Thyroid gland (tissue), 4 donors: ENCODE data around the gene RALGPS2. TPM values are rescaled to one million over a fixed set of nuclear protein-coding genes. Genes with fewer than 3 reads are reported as not detected.

Experiments
- DNase-seq, 2 donors: peaks; one replicate each; pipeline ENCODE4 v3.0.0-alpha.2; 2019
- H3K27ac ChIP-seq, 3 donors: fragments of 200-600 bp; sonication (generic); 1 replicate in 2 of 3; 2 replicates in 1 of 3; pipeline ENCODE4 v1.5.1; 2016 to 2019; ENCODE audit warnings: mild to moderate bottlenecking in 1 of 3, moderate library complexity in 1 of 3
- H3K27me3 ChIP-seq: fragments of 200-600 bp; sonication (generic); one replicate; pipeline ENCODE4 v1.5.1; 2019
- H3K36me3 ChIP-seq, 2 donors: fragments of 200-600 bp; sonication (generic); one replicate each; pipeline ENCODE4 v1.5.1; 2016 to 2019
- H3K4me1 ChIP-seq, 2 donors: fragments of 200-600 bp; sonication (generic); one replicate each; pipeline ENCODE4 v1.5.1; 2017 to 2019
- H3K4me3 ChIP-seq, 3 donors: fragments of 200-600 bp; sonication (generic); replicated peaks in 1 of 3; 1 replicate in 2 of 3; 2 replicates in 1 of 3; pipeline ENCODE4 v1.5.1; 2016; ENCODE audit warnings: mild to moderate bottlenecking in 1 of 3
- H3K9me3 ChIP-seq: fragments of 200-600 bp; sonication (generic); one replicate; pipeline ENCODE4 v1.5.1; 2017
- POLR2A ChIP-seq, 2 donors: fragments of 450-650 bp; IDR thresholded peaks; one replicate each; pipeline ENCODE4 v1.6.1; 2017; ENCODE audit warnings: antibody characterized with exemption in 2 of 2, mild to moderate bottlenecking in 2 of 2, moderate library complexity in 1 of 2
- WGBS, 2 donors: methylation state at CpG; one replicate each; pipeline ENCODE4 v1.1.5; 2017; 5-methylcytosine and 5-hydroxymethylcytosine counted together
- intact Hi-C: fragments of 100-400 bp; cut with DNase I; formaldehyde crosslinking; loops from one replicate; pipeline ENCODE4 v1.15.1; 2023
- total RNA-seq, 4 donors: library from RNA; depleted of rRNA; stranded (reverse); fragments of >200 nt; gene quantifications; one replicate each; pipeline ENCODE4 v1.2.3, GENCODE V29; 2016
- TF ChIP-seq, protein P1 (sequence below), 6 experiments: fragments of 200-600 bp in 3 of 6; fragments of 450-650 bp in 3 of 6; sonication (generic) in 3 of 6; IDR thresholded peaks; one replicate each; pipeline ENCODE4 v1.5.1; 2016 to 2019; ENCODE audit warnings: antibody characterized with exemption in 6 of 6, mild to moderate bottlenecking in 2 of 6, inconsistent platforms in 1 of 6, moderate library complexity in 1 of 6

RALGPS2 gene
- total RNA-seq, 4 donors from 2014 or later, result 15.3 to 31.4 (median 17.7) TPM

DNA sequence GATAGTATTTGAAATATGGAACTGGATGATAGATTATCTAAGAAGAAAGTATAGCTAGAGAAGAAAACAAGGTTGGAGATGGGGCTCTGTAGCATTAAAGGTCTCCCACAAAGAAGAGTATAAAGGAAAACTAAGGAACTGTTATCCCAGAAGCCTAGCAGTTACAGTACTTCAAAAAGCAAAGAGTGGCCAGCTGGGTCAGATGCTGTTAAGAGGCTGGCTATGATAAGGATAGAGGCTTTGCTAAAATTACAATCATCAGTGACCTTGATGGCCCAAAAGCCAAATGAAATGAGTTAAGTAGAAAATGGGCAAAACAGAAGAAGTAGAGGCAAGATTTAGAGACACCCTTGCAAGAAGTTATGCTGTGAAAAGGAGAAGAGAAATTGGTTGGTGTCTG is 170.9 kb downstream of the RALGPS2 start:
- intact Hi-C loops, result no loop called here
- TF ChIP-seq, protein P1, sequence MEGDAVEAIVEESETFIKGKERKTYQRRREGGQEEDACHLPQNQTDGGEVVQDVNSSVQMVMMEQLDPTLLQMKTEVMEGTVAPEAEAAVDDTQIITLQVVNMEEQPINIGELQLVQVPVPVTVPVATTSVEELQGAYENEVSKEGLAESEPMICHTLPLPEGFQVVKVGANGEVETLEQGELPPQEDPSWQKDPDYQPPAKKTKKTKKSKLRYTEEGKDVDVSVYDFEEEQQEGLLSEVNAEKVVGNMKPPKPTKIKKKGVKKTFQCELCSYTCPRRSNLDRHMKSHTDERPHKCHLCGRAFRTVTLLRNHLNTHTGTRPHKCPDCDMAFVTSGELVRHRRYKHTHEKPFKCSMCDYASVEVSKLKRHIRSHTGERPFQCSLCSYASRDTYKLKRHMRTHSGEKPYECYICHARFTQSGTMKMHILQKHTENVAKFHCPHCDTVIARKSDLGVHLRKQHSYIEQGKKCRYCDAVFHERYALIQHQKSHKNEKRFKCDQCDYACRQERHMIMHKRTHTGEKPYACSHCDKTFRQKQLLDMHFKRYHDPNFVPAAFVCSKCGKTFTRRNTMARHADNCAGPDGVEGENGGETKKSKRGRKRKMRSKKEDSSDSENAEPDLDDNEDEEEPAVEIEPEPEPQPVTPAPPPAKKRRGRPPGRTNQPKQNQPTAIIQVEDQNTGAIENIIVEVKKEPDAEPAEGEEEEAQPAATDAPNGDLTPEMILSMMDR (IDR thresholded peaks at IDR 0.05), result no peak
- no peak for TF ChIP-seq POLR2A (IDR thresholded peaks at IDR 0.05)
- Histone ChIP-seq H3K4me1 (no peaks in the 10 kb centered on the region), H3K4me3 (no peak overlapping the region), H3K9me3 (no peaks in the 10 kb centered on the region), H3K27ac (no peak overlapping the region), H3K36me3 (no peaks in the 10 kb centered on the region), H3K27me3 (no peaks in the 10 kb centered on the region)
- DNase-seq, result no peak

DNA sequence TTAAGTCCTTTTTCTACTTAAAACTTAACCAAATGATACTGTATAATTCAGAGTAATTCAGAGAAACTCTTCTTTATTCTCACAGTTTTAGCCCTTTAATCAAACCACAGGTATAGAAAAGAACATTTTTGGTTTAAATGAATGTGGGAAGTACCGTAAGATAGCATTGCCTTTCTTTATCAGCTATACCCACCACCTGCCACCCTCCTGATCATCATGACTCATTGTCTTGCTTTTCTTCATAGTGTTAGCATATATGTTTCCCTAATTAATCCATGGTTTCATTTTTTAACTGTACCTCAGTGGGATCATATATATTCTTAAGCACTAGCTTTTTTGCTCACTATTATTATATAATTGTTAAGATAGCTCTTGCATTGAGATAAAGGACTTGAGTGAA is 173.4 kb downstream of the RALGPS2 start:
- no peaks in the 10 kb centered on the region for H3K36me3 ChIP-seq
- H3K27ac ChIP-seq, result no peak overlapping the region
- DNase-seq, result no peak
- intact Hi-C loops, result no loop called here
- WGBS, 2 donors, result 93 to 97% methylated on average over 1 of the region's 1 CpG
- H3K4me1 ChIP-seq, result no peaks in the 10 kb centered on the region
- H3K9me3 ChIP-seq, result no peaks in the 10 kb centered on the region
- H3K4me3 ChIP-seq, result no peak overlapping the region
- no peaks in the 10 kb centered on the region for H3K27me3 ChIP-seq
- TF ChIP-seq POLR2A (IDR thresholded peaks at IDR 0.05), result no peak
- TF ChIP-seq, protein P1 (IDR thresholded peaks at IDR 0.05), result no peak

DNA sequence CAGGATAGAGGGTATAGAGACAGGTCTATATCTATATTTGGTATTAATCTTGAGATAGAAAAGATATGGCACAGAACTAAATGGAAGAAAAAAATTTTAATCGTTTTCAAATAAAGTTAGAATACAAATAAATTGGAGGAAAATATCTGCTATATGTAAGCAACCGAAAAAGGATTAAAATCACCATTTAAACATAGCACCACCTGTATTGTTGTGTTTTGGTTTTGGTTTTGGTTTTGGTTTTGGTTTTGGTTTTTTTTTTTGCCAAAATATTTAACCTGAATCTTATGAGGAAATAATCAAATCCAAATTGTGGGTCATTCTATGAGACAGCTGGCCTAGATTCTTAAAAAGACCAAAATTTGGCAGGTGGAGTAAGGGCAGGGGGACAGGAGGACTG is 174.4 kb downstream of the RALGPS2 start:
- no peak for TF ChIP-seq POLR2A (IDR thresholded peaks at IDR 0.05)
- TF ChIP-seq, protein P1 (IDR thresholded peaks at IDR 0.05), result no peak
- Histone ChIP-seq H3K4me1 (no peaks in the 10 kb centered on the region), H3K4me3 (no peak overlapping the region), H3K27ac (no peak overlapping the region), H3K27me3 (no peaks in the 10 kb centered on the region), H3K36me3 (no peaks in the 10 kb centered on the region), H3K9me3 (no peaks in the 10 kb centered on the region)
- intact Hi-C loops, result no loop called here
- WGBS, 2 donors, result 70 to 94% methylated on average over 2 of the region's 2 CpGs
- no peak for DNase-seq

DNA sequence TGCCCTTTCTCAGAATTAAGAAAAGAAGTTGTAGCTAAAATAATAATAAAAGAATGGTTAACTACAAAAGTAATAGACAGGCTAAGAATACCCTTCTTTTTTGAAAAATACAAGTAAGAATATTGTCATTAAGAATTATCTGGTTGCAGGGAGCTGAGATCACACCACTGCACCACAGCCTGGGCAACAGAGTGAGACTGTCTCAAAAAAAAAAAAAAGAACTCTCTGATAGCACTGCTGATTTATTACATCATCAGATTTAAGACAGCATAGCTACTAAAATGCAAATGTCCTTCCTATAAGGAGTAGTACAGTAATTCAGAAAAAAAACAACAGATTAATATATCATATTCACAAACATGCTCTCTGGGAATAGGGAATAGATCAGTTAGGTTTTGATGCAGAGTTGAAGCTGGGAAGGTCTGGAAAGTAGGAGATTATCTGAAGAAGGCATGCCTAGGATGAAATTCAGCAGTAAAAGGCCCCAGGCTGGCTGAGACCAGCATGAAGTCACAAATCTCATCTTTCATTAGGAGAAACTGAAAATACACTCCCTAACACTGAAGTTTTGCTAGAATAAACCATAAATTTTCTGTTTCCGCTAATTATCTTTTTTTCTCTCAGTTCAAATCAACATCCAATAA is 176.6 kb downstream of the RALGPS2 start:
- H3K27ac ChIP-seq, result no peak overlapping the region
- WGBS, 2 donors, result 49 to 100% methylated on average over 1 of the region's 1 CpG
- no peak for TF ChIP-seq POLR2A (IDR thresholded peaks at IDR 0.05)
- TF ChIP-seq, protein P1 (IDR thresholded peaks at IDR 0.05), result no peak

DNA sequence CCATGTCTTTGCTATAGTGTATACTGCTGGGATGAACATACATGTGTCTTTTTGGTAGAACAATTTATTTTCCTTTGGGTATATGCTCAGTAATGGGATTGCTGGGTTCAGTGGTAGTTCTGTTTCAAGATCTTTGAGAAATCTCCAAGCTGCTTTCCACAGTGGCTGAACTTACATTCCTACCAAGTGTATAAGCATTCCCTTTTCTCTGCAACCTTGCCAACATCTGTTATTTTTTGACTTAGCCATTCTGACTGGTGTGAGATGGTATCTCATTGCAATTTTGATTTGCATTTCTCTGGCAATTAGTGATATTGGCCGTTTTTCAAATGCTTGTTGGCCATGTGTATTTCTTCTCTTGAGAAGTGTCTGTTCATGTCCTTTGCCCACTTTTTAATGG is 183.3 kb downstream of the RALGPS2 start:
- H3K4me3 ChIP-seq, result no peak overlapping the region
- intact Hi-C loops, result no loop called here
- no peaks in the 10 kb centered on the region for H3K36me3 ChIP-seq
- no peak overlapping the region for H3K27ac ChIP-seq
- no peaks in the 10 kb centered on the region for H3K27me3 ChIP-seq
- DNase-seq, result no peak
- WGBS, 2 donors, result 63 to 78% methylated on average over 1 of the region's 1 CpG
- TF ChIP-seq, protein P1 (IDR thresholded peaks at IDR 0.05), result no peak
- no peak for TF ChIP-seq POLR2A (IDR thresholded peaks at IDR 0.05)
- H3K9me3 ChIP-seq, result no peaks in the 10 kb centered on the region
- no peaks in the 10 kb centered on the region for H3K4me1 ChIP-seq

More for the DNA sequence above, 176.6 kb downstream of the RALGPS2 start:
- intact Hi-C loops, result no loop called here
- Histone ChIP-seq H3K36me3 (no peaks in the 10 kb centered on the region), H3K9me3 (no peaks in the 10 kb centered on the region), H3K27me3 (no peaks in the 10 kb centered on the region), H3K4me3 (no peak overlapping the region), H3K4me1 (no peaks in the 10 kb centered on the region)
- DNase-seq, result no peak
